ENCODE results near the gene DNAAF5. TPM values are rescaled to one million over a fixed set of nuclear protein-coding genes. Genes with fewer than 3 reads are reported as not detected.
A peak's percentile ranks its signal among the peaks of the same experiment; 100 is the strongest.
"Not testable (repeated sequence)": the region's sequence is repeated elsewhere in the genome, so short reads cannot be mapped to it uniquely, and the experiment has no call there.

DNAAF5 gene
- polyA plus RNA-seq, 3 donors from 2014 or later, result 0.45 to 1.4 (median 1.3) TPM

DNA sequence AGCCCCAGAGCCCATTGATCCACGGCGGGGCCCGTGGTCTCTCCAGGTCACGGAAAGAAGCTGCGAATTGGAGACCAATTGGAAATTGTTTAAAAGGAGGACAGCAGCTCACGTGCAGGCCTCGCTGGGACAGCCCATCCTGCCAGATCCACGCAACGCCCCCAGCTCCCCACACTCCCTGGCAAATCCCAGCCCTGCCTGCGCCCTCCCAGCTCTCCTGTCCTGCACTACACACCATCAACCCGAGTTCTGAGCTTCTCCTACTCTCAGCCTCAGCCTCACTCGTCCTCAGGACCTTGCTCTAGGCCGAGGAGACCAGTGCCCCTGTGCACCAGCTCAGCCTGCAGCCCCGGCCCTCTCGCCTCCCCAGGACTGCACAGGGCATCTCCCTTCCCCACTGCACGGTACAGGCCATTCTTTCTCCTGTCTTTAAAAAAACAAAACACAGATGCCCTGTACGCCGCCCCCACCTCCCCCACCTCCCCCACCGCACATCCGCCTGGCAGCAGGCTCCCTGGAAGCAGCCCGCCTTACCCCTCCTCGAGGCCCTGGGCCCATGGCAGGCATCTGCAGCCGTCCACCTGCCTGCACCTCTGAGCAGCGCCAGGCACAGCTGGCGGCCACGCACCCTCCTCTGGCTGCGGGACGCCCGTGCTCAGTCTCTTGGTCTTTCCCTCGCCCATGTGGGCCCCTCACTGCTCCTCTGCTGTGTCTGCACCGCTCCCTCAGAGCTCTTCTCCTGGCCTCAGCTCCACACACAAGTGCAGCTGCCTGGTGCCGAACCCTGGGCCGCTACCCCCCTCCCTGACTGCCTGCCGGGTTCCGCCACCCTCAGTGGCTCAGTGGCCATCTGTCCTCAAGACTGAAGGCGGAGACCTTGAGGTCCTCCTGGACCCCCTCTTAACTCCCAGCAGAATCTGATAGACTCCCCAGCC, 57.3 kb downstream of the DNAAF5 start:
- Mint-ChIP-seq H3K4me3 (no peak overlapping the region), H3K9me3 (no peaks in the 10 kb centered on the region), H3K4me1 (no peaks in the 10 kb centered on the region), H3K27ac (no peak overlapping the region), H3K27me3 (ENCODE audit: low read depth in 3 of 3) (peaks cover 0 to 2% (median 0%) of the 10 kb centered on the region in 3 donors), H3K36me3 (peaks cover 7 to 20% (median 17%) of the 10 kb centered on the region in 3 donors)
- no peak for DNase-seq

GRCh38 chr7:784971-785370, 58.5 kb downstream of the DNAAF5 start:
- no peaks in the 10 kb centered on the region for H3K9me3 Mint-ChIP-seq
- peaks cover 13 to 18% (median 17%) of the 10 kb centered on the region in 3 donors for H3K36me3 Mint-ChIP-seq
- H3K4me1 Mint-ChIP-seq, result no peaks in the 10 kb centered on the region
- no peak overlapping the region for H3K27ac Mint-ChIP-seq
- no peak for DNase-seq
- peaks cover 0 to 2% (median 0%) of the 10 kb centered on the region in 3 donors for H3K27me3 Mint-ChIP-seq (ENCODE audit: low read depth in 3 of 3)
- H3K4me3 Mint-ChIP-seq, result no peak overlapping the region

- peaks cover 0 to 2% (median under 1%) of the 10 kb centered on the region in 3 donors for H3K27me3 Mint-ChIP-seq (ENCODE audit: low read depth in 3 of 3)
- H3K36me3 Mint-ChIP-seq, result peaks cover 13 to 17% (median 13%) of the 10 kb centered on the region in 3 donors
- DNase-seq, result no peak
- H3K4me1 Mint-ChIP-seq, result no peaks in the 10 kb centered on the region
- H3K27ac Mint-ChIP-seq, result no peak overlapping the region
- no peaks in the 10 kb centered on the region for H3K9me3 Mint-ChIP-seq
- no peak overlapping the region for H3K4me3 Mint-ChIP-seq
Observed at GRCh38 chr7:785416-785815, 58.9 kb downstream of the DNAAF5 start.

DNA sequence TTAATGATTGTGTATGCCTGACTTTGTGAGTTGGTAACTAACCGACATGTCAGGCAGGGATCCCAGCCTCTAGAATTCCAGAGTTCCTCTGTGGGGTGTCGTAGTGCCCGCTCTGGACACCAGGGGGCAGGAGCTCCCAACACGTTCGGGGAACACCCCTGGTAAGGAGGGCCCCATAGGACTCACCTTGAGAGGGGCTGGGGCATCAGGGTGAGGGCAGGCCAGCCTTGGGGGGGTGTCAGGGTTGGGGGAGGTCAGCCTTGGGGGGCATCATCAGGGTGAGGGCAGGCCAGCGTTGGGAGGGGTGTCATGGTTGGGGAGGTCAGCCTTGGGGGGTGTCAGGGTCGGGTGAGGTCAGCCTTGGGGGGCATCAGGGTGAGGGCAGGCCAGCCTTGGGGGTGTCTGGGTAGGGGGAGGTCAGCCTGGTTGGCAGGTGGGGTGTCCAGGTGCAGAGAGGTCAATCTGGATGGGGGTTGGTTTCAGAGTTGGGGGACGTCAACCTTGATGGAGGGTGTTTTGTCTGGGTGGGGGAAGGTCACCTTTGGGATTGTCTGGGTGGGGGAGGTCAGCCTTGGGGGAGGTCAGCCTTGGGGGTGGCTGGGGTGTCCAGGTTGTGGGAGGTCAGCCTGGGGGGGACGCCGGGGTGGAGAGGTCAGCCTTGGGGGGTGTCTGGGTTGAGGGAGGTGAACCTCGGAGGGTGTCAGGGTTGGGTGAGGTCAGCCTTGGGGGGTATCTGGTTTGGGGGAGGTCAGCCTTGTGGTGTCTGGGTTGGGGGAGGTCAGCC, 60.2 kb downstream of the DNAAF5 start:
- Mint-ChIP-seq H3K36me3 (peaks cover 4 to 15% (median 9%) of the 10 kb centered on the region in 3 donors), H3K4me1 (no peaks in the 10 kb centered on the region), H3K9me3 (no peaks in the 10 kb centered on the region), H3K27ac (no peak overlapping the region), H3K4me3 (no peak overlapping the region), H3K27me3 (ENCODE audit: low read depth in 3 of 3) (peaks cover 0 to 2% (median 2%) of the 10 kb centered on the region in 3 donors)
- peak; percentile 48 to 49 (median 48) for DNase-seq

GRCh38 chr7:787332-788240, 61.1 kb downstream of the DNAAF5 start:
- Mint-ChIP-seq H3K27ac (no peak overlapping the region), H3K4me3 (no peak overlapping the region), H3K36me3 (peaks cover 4 to 13% (median 9%) of the 10 kb centered on the region in 3 donors), H3K9me3 (no peaks in the 10 kb centered on the region), H3K4me1 (no peaks in the 10 kb centered on the region), H3K27me3 (ENCODE audit: low read depth in 3 of 3) (peaks cover 0 to 2% (median 2%) of the 10 kb centered on the region in 3 donors)
- no peak for DNase-seq

- no peaks in the 10 kb centered on the region for H3K9me3 Mint-ChIP-seq
- no peak overlapping the region for H3K27ac Mint-ChIP-seq
- peaks cover 0 to 9% (median 7%) of the 10 kb centered on the region in 3 donors for H3K36me3 Mint-ChIP-seq
- DNase-seq, result no peak
- peaks cover 0 to 4% (median 3%) of the 10 kb centered on the region in 3 donors for H3K27me3 Mint-ChIP-seq (ENCODE audit: low read depth in 3 of 3)
- no peak overlapping the region for H3K4me3 Mint-ChIP-seq
- H3K4me1 Mint-ChIP-seq, result no peaks in the 10 kb centered on the region
Observed at GRCh38 chr7:791519-791918, 65.0 kb downstream of the DNAAF5 start.

GRCh38 chr7:794207-794606, 67.7 kb downstream of the DNAAF5 start:
- Mint-ChIP-seq H3K27ac (no peak overlapping the region), H3K9me3 (no peaks in the 10 kb centered on the region), H3K27me3 (ENCODE audit: low read depth in 3 of 3) (peaks cover 0 to 4% (median 3%) of the 10 kb centered on the region in 3 donors), H3K36me3 (peaks cover 0 to 3% (median 2%) of the 10 kb centered on the region in 3 donors), H3K4me3 (no peak overlapping the region), H3K4me1 (no peaks in the 10 kb centered on the region)
- no peak for DNase-seq

DNA sequence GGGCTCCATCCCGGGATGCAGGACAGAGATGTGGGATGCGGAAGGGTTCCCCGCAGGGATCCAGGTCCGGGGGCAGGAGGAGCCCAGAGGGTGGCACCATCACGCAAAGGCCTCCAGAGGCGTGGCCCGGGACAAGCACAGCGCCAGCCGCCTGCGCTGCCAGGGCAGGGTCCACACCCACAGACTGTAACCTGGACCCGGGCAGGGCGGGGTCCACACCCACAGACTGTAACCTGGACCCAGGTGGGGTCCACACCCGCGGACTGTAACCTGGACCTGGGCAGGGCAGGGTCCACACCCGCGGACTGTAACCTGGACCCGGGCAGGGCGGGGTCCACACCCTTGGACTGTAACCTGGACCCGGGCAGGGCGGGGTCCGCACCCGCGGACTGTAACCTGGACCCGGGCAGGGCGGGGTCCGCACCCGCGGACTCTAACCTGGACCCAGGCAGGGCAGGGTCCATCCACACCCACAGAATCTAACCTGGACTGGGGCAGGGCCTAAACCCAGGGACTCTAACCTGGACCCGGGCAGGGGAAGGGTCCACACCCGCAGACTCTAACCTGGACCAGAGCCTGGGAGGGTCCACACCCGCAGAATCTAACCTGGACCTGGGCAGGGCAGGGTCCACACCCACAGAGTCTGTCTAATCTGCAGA, 68.3 kb downstream of the DNAAF5 start:
- no peak overlapping the region for H3K4me3 Mint-ChIP-seq
- H3K36me3 Mint-ChIP-seq, result peaks cover 0 to 3% (median 0%) of the 10 kb centered on the region in 3 donors
- H3K27ac Mint-ChIP-seq, result no peak overlapping the region
- no peaks in the 10 kb centered on the region for H3K4me1 Mint-ChIP-seq
- H3K9me3 Mint-ChIP-seq, result no peaks in the 10 kb centered on the region
- H3K27me3 Mint-ChIP-seq (ENCODE audit: low read depth in 3 of 3), result peaks cover 0 to 4% (median 3%) of the 10 kb centered on the region in 3 donors
- DNase-seq, result no peak

DNA sequence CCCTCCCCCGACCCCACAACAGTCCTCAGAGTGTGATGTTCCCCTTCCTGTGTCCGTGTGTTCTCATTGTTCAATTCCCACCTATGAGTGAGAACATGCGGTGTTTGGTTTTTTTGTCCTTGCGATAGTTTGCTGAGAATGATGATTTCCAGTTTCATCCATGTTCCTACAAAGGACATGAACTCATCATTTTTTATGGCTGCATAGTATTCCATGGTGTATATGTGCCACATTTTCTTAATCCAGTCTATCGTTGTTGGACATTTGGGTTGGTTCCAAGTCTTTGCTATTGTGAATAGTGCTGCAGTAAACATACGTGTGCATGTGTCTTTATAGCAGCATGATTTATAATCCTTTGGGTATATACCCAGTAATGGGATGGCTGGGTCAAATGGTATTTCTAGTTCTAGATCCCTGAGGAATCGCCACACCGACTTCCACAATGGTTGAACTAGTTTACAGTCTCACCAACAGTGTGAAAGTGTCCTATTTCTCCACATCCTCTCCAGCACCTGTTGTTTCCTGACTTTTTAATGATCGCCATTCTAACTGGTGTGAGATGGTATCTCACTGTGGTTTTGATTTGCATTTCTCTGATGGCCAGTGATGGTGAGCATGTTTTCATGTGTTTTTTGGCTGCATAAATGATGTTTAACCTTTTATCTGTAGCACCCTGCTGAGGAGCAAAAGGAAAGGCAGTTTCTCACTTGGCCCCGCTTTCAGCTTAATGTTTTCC, 70.1 kb downstream of the DNAAF5 start:
- H3K9me3 Mint-ChIP-seq; DNase-seq; H3K27ac Mint-ChIP-seq; H3K4me1 Mint-ChIP-seq; H3K36me3 Mint-ChIP-seq; H3K27me3 Mint-ChIP-seq (ENCODE audit: low read depth in 3 of 3); H3K4me3 Mint-ChIP-seq: not testable (repeated sequence)

GRCh38 chr7:798921-799470, 72.5 kb downstream of the DNAAF5 start:
- H3K4me3 Mint-ChIP-seq, result no peak overlapping the region

GRCh38 chr7:800692-801091, 74.2 kb downstream of the DNAAF5 start:
- no peak for DNase-seq
- peaks cover 0 to 11% (median 8%) of the 10 kb centered on the region in 3 donors for H3K27me3 Mint-ChIP-seq (ENCODE audit: low read depth in 3 of 3)
- H3K36me3 Mint-ChIP-seq, result no peaks in the 10 kb centered on the region
- peaks cover 0 to 1% (median 0%) of the 10 kb centered on the region in 6 donors for H3K9me3 Mint-ChIP-seq
- no peak overlapping the region for H3K4me3 Mint-ChIP-seq
- H3K27ac Mint-ChIP-seq, result no peak overlapping the region
- no peaks in the 10 kb centered on the region for H3K4me1 Mint-ChIP-seq

More at GRCh38 chr7:798921-799470, 72.5 kb downstream of the DNAAF5 start:
- H3K4me1 Mint-ChIP-seq, result no peaks in the 10 kb centered on the region
- peaks cover 0 to 1% (median 0%) of the 10 kb centered on the region in 6 donors for H3K9me3 Mint-ChIP-seq
- no peak for DNase-seq
- no peak overlapping the region for H3K27ac Mint-ChIP-seq
- no peaks in the 10 kb centered on the region for H3K36me3 Mint-ChIP-seq
- peaks cover 0 to 8% (median 6%) of the 10 kb centered on the region in 3 donors for H3K27me3 Mint-ChIP-seq (ENCODE audit: low read depth in 3 of 3)

- not testable (repeated sequence) for H3K27ac Mint-ChIP-seq
Observed at GRCh38 chr7:801351-801750, 74.9 kb downstream of the DNAAF5 start.

More at GRCh38 chr7:801351-801750, 74.9 kb downstream of the DNAAF5 start:
- peaks cover 0 to 10% (median 10%) of the 10 kb centered on the region in 3 donors for H3K27me3 Mint-ChIP-seq (ENCODE audit: low read depth in 3 of 3)
- H3K4me3 Mint-ChIP-seq, DNase-seq, H3K9me3 Mint-ChIP-seq, H3K4me1 Mint-ChIP-seq, H3K36me3 Mint-ChIP-seq: not testable (repeated sequence)
